Astrocyte of the hippocampus (primary cell): ENCODE measurements around the gene DSCAM.

ENCODE experiments used
- DNase-seq: peaks from one replicate; pipeline ENCODE4 v3.0.0; 2011; ENCODE audit warnings: low read depth, low spot score

Gene DSCAM

GRCh38 chr21:40770435-40771055, 76.4 kb downstream of the DSCAM start:
- no peak for DNase-seq

GRCh38 chr21:40769231-40769630, 77.7 kb downstream of the DSCAM start:
- DNase-seq = no peak

- DNase-seq = no peak
Measured at GRCh38 chr21:40768056-40768455, 78.9 kb downstream of the DSCAM start.

- no peak for DNase-seq
Measured at GRCh38 chr21:40766381-40766780, 80.6 kb downstream of the DSCAM start.

GRCh38 chr21:40765811-40766210, 81.1 kb downstream of the DSCAM start:
- no peak for DNase-seq

GRCh38 chr21:40760821-40761220, 86.1 kb downstream of the DSCAM start:
- DNase-seq = peak; percentile 18

GRCh38 chr21:40759061-40759460, 87.9 kb downstream of the DSCAM start:
- DNase-seq = no peak

- no peak for DNase-seq
Measured at GRCh38 chr21:40757366-40757765, 89.6 kb downstream of the DSCAM start.

GRCh38 chr21:40754466-40754865, 92.5 kb downstream of the DSCAM start:
- DNase-seq = no peak

GRCh38 chr21:40753756-40754155, 93.2 kb downstream of the DSCAM start:
- no peak for DNase-seq

- peak; percentile 19 for DNase-seq
Measured at GRCh38 chr21:40752125-40752524, 94.8 kb downstream of the DSCAM start.

- no peak for DNase-seq
Measured at GRCh38 chr21:40751221-40751620, 95.7 kb downstream of the DSCAM start.

- DNase-seq = no peak
Measured at GRCh38 chr21:40736145-40736544, 110.8 kb downstream of the DSCAM start.

GRCh38 chr21:40733024-40733397, 113.9 kb downstream of the DSCAM start:
- DNase-seq = no peak

GRCh38 chr21:40732253-40733023, 114.5 kb downstream of the DSCAM start:
- DNase-seq = peak; percentile 3

GRCh38 chr21:40731206-40731605, 115.8 kb downstream of the DSCAM start:
- no peak for DNase-seq

- DNase-seq = no peak
Measured at GRCh38 chr21:40730426-40730800, 116.5 kb downstream of the DSCAM start.

- no peak for DNase-seq
Measured at GRCh38 chr21:40729761-40730425, 117.1 kb downstream of the DSCAM start.

GRCh38 chr21:40723966-40724365, 123.0 kb downstream of the DSCAM start:
- DNase-seq = no peak

- DNase-seq = no peak
Measured at GRCh38 chr21:40723317-40723716, 123.6 kb downstream of the DSCAM start.

- DNase-seq = no peak
Measured at GRCh38 chr21:40719615-40720014, 127.3 kb downstream of the DSCAM start.

GRCh38 chr21:40717028-40717427, 129.9 kb downstream of the DSCAM start:
- DNase-seq = no peak

- DNase-seq = no peak
Measured at GRCh38 chr21:40714536-40714935, 132.4 kb downstream of the DSCAM start.
